ENCODE measurements around the gene AKR7A3.
"Not testable (repeated sequence)": the region's sequence is repeated elsewhere in the genome, so short reads cannot be mapped to it uniquely, and the experiment has no call there.

Gene AKR7A3

DNA sequence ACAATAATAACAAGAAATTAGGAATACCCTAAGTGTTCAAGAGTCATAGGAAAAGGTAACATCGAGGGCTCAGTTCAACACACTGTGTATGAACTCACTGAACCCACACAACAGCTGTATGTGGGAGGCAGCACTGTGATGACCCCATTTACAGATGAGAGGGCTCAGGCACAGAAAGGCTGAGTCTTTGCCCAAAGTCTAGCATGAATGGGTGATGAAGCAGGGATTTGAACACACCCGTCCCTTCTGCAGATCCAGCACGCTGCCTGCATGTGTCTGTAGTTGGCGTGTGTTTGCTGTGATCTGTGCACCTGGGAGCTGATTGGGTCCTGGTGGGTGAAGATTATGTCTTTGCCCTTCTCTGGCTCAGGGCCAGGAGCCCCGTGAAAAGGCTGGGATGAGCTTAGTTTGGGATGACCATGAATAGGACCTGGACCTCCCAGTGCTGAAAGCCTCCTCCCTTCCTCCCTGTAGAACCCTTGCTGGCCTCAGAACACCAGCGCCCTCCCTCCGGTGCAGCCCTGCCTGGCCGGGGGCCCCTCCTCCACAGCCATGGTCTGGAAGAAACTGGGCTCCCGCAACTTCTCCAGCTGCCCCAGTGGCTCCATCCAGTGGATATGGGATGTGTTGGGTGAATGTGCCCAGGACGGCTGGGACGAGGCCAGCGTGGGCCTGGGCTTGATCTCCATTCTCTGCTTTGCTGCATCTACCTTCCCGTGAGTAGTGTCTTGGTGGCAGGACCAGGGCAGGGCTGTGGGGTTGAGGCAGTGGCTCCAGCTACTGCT lies 28.7 kb upstream of the AKR7A3 start:
- FAIRE-seq = no peak

DNA sequence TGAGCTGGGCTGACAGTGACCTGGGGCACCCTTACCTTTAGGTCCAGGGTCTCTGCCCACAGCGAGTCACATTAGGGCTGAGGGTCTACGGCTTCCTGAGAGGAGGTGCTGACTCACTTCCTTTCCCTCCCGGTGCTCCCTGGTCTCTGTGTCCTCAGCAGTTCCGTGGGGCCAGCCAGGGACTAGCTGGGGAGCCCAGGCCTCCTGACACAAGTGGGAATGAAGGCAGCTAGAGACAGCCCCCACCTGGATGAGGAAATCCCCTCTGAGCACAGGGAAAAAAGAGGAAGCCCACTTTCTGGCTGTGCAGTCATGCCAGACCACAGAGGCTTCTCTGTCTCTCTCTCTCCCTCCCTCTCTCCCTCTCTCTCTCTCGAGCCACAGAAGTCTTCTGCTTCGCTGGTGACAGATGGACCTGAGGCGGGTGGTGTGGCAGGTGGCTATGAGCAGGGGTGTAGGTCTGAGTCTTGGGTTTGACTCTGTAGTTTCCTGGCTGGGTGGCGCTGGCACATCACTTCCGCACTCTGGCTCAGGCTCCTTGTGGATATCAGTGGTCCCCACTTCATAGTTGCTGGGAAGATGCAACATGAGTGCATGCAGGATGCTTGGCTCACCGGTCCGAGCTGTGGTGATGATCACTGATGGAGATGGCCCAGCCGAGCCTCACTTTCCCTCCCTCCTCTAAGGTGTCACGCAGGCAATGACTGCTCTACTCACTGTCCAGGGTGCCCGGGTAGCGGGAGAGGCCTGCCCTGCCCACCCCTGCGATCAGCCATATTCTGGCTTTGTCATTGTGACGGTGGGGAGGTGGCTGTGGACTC lies 27.0 kb upstream of the AKR7A3 start:
- FAIRE-seq = no peak

DNA sequence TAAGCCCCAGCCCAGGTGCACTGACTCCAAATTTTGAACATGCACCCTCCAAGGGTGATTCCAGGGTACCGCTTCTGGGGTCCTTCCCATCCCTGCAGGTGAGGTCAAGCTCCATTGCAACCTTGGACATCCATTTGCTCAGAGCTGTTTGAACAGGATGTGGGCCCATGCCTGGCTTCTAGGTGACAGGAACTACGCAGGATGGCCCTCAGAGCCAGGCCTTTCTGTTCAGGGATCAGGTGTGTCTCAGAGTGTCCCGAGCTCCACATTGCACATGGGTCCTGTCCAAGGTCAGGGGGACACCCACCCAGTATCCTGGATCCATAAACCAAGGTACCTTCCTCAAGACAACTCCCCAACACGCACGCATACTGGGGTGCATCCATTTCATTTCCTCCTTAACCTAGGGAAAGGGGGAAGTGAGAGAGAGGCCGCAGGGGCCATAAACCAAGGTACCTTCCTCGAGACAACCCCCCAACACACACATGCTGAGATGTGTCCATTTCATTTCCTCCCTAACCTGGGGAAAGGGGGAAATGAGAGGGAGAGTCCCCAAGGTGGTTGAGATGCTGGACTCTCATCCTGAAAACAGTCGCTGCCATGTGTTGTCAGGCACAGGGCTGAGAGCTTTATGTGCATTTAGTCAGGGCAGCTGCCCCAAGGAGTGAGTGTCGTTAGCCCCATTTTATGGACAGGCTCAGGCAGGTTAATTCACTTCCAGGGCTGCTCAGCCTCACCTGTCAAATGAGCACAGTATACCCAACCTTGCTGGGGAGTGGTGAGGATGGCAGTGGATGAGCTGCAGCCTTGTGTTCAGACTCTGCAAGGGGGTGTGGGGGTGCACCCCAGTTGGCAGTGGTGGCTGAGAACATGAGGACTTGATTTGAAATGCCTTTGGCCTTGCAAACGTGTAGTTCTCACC lies 25.7 kb upstream of the AKR7A3 start:
- no peak for FAIRE-seq

DNA sequence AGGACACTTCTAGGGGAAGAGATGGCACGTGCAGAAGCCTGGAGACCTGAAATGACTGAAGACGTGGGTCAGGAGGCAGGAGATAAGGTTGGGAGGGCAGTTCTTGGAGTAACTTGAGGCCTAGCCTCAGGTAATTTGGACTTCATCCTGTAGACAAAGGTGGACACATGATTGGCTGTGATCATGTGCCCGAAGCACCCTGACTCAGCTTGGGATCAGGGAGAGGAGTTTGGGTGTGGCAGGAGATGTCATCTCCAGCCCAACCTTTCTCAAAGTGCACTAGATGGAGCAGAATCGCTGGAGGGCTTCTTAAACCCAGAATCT lies 25.0 kb upstream of the AKR7A3 start:
- no peak for FAIRE-seq

DNA sequence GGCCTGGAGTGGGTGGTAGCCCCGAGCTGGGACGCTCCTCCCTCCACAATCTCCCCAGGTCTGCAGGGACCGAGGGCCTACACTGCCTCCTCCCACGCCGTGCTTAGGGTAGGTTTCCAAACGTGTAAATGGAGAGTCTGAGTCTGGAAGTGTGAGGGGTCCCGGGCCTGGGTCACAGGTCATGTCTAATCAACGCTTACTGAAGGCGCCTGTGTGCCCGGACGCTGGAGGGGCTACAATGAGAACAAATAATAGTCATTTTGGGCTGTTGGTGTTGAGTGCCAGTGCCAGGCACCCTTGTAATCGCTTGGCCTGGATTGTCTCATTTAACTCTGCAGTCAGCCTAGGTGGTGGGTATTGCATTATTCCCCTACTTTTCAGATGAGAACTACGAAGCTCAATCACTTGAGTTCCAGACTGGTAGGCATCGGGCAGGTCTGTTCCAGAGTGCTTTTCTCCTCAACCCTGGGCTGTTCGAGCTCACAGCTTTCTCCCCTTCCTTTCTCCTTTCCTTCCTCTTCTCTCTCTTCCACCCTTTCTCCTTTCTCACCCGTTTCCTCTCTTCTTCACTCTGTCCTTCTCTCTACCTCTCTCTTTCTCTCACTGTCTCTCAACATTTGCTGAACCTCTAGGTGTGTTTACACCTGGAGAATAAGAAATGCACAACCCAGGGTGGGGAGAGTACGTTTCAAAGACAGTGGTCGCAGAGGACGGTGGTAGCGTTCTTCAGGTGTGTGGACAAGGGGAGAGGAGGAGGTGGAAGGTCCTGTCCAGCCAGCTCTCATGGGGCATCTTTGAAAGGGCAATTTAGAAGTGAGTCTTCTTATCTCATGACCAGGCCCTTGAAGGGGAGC lies 24.4 kb upstream of the AKR7A3 start:
- no peak for FAIRE-seq

DNA sequence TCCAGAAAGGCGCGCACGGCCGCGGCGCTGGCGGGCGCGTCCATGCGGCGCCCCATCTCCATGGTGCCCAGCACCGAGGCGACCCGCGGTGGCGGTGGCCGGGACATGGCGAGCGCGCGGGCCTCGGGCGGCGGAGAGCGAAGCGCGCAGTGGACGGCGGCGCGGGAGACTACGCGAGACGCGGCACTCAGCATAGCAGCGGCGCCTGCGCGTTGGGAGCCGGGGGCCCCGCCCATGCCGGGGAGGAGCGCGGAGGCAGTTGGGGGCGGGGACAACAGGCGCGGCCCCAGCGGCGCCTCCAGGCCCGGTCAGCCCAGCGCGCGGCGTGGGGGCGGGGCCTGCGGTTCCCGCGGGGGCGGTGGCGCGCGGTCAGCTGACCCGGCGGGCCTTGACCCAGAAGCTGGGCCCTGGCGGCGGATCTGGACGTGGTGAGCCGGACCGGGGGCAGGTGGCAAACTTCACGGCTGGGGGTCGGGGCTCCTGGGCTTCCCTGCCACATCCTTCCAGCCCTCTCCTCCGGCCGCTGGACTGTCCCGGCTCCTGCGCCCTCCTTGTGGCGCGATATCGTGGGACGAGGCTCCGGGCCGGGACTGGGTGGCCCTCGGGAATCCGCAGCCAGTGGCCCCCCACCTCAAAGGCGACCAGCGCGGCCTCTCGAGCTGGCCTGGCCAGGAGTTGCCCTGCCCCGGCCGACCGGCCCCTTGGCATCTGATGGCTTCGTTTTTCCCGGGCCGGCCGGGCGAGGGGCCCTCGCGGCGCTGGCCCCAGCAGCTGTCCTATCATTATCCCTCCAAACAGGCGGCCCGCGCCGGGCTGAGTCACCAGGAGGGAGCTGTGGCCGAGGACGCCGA lies 23.6 kb upstream of the AKR7A3 start, which contains the start of the genes AKR7A2 and SLC66A1:
TSS of gene AKR7A2 (minus strand) at position 214 of the 851 bp plus-strand sequence. CDS start at position 194, 20 bp downstream.
TSS of gene SLC66A1 (plus strand) at position 396 of the 851 bp plus-strand sequence. CDS start 5,352 bp downstream, outside the sequence.
- no peak for FAIRE-seq

DNA sequence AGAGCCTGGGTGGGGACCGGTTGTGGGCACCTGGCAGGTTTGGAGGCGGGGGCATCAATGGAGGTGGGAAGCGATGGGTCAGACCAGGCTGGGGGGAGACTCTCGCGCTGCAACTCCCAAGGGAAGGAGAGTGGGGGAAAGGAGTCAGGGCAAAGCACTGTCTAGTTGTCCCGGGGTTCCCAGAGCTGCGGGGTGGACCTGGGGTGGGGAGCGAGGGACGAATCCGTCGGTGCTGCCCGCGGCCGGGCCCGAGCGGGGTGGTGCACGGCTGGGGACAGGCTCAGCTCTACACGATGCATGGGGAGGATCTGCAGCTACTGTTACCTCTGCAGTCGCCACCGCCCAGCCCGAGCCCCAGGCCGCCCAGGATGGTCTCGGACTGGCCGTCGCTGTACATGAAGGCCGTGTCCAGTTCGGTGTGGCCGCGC lies 22.9 kb upstream of the AKR7A3 start:
- FAIRE-seq = no peak

DNA sequence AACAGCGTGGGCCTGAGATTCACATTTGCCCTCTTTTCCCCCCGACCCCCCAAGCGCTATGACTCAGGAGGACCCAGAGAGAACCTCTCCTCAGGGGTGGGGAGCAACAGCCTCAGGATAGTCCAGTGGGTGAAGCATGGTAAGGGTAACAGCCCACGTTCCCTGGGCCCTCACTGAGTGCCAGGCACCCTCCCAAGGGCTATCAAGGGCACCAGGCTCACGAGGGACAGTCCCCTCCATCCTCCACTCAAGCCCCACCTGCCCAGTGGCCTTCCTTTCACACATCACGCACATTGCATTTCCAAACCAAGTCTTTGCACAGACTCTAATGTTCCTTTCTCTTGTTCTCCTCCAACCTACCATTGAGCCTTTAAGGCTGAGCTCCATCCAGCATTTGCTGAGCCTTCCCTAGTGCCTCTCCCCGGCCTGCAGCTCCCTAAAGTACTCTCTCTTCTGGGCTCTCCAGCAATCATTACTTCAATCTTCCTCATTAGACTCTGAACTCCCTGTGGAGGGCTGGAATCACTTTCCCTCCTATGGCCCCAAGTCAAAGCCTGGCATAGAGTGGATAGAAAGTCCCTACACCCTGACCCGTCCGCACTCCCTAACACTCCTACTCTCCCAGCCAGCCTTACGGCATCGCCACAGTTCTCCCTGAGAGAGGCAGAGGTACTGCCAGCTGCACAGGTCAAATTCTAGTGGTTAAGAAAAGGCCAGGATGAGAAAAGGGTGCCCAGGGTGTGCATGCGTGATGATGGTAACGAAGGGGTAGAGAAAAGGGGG lies 22.3 kb upstream of the AKR7A3 start:
- no peak for FAIRE-seq

DNA sequence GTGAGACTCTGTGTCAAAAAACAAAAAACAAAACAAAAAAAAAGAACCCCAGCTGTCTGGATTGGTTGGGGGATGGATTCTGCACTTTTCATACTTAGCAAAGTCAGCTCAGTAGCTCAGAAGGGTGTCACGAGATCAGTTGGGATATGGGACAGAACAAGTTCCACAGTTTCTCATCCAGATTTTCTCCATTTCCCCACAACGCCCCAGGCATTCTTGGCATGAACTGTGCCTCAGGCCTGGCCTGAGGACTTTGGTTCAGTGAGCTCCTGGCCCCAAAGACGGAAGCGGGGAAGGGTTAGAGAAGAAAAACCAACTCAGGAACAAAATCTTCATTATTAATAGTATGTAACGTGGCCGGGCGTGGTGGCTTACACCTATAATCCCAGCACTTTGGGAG lies 21.5 kb upstream of the AKR7A3 start:
- FAIRE-seq = no peak

DNA sequence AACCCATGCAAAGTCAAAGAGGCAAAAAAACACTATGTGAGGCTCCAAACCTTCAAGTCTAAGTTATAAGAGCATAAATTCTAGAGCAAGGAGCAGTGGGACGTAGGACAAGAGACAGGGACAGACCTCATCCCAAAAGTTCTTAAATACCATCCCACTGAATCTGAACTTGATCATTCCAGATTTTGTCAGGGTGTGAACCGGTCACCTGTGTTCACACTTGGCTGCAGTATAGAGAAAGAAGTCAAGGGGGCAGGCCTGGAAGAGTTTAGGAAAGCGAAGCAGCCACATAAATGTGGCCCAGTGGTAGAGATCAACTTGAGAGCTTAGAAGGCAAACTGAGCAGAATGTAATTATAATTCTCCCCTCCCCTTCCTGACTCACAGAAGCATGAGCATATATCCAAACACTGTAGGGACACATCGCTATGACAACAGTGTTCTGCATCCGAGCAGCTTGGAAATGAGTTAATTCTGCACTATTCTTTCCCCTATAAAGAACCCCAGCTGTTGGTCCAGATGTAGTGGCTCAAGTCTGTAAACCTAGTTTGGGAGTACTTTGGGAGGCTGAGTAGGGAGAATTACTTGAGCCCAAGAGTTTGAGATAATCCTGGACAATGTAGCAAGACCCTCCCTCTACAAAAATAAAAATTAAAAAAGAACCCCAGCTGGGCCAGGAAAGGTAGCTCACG lies 20.7 kb upstream of the AKR7A3 start:
- FAIRE-seq = no peak

DNA sequence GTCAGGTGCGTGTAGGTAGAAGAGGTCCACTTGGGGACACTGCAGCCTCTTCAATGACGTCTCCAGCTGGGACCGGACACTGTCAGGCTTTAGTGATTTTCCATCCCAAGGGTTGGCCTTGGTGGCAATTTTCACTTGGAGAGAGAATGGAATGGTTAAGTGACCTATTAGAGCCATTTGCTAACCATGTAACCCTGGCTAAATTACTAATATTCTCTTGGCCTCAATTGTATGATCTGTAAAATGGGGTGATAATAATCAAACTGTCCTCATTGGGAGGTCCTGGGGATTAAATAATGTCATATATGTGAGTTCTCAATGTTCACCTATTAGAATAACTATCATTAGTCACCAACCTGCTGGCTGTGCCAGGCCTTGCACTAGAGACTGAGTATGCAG lies 19.9 kb upstream of the AKR7A3 start:
- FAIRE-seq = no peak

DNA sequence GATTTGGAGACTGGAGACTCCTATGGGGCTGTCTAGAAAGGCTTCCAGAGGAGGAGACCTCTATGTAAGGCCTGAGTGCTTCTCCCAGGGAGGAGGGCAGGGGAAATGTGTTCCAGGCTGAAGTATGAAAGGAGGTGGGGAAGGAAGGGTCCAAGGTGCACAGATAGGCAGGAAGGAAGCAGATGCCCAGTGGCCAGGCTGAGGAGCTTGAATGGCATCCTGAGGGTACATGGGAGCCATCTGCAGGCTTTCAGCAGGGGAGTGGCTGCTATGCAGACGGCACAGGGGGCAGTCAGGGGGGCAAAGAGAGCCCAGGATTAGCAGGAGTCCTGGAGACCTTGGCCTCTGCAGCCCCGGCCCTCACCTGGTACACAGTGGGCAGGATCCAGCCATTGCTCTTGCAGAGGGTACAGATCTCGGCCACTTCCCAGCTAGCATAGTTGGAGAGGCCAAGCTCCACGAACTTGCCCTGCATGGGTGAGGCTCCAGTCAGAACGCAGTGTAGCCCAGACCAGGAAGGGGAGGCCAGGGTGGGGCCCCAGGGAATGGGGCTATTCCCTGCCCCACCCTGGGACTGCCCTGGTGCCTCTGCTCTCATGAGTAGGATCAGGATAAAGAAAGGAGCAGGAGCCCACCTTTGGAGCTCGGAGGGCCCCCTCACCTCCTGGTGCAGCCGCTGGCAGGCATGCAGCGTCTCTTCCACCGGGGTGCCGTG lies 19.4 kb upstream of the AKR7A3 start:
- no peak for FAIRE-seq

DNA sequence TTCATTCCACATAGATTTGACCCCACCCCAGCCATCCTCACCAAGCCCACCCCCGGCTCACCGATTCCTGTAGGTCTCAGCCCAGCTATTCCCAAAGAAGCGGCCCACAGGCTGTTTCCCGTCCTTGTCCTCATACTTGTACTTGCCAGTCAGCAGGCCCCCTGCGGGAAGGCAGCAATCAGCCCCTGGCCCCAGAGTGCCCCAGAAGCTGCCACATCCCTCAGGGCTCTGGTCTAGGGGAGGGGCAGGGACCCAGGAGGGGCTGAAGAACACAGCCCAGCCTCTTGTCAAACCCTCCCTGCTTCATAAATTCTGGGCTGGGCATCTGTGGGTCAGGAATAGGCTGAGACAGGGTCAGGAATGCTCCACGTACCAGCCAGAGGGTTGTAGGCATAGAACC lies 18.4 kb upstream of the AKR7A3 start:
- FAIRE-seq = no peak

DNA sequence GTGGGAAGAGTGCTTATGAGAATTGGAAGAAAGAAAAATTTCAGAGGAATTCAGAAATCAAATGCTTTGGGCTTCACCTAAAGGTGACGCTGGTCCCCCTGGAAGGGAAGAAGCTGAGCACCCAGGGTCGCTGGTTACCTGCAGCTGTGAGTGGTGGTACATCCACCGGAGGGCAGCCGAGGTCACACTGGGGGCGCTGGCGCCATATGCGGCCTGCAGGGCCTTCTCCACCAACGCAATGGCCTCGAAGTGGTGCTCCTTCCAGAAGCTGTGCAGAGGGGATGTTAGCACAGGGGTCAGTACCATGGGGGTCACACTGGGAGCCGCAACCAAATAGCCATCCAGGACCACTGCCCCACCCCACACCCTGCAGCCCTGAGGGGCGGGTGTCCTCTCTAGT lies 17.3 kb upstream of the AKR7A3 start:
- FAIRE-seq = no peak

DNA sequence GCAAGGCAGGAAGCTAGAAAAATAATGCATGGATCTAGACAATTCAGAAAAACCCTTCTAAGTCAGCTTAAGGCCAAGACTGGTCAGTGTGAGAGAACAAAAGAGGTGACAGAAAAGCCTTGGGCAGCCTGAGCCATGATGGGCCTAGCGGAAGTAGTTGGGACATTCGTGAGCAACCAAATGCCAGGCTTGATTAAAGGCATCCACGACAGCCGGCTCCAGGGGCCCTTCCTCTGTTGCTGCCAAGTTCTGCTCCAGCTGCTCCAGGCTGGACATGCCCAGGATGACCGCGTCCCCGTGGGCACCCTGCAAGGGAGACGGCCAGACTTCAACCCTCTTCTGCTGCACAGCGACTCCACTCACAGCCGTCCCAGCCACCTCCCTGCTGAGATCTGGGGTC lies 15.5 kb upstream of the AKR7A3 start:
- FAIRE-seq = not testable (repeated sequence)

DNA sequence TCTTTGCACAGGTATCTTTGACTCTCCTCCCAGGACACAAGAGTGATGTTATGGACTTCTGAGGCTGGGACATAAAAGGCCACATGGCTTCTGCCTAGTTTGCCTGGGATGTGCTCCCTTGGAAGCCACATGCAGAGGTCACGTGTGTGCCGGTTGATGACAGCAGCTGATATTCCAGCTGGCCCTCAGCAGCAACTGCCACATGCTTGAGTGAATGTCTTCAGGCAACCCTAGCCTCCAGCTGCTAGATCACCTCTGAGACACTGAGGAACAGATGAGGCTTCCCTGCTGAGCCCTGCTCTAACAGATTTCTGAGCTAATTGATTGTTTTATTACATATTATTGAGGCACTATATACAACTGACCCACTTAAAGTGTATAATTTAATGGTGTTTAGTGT lies 11.6 kb upstream of the AKR7A3 start:
- FAIRE-seq = no peak

DNA sequence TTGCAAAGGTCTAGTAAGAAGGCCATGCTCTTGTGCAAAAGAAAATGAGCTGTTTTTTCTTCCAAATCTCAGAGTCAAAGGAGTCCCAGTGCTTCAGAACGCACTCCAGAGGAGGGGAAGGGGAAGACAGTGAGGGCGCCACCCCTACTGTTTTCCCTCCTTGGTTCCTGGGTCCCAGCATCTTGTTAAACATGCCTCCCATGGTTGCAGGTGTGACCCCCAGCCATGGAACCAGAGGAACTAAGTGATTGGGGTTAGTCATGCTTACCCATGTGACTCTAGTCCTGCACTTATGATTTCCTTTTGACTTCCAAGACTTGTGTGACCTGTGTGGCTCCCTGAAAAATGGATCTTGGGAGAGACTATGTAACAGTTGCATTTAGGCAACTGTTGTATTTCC lies 6.1 kb upstream of the AKR7A3 start:
- no peak for FAIRE-seq

DNA sequence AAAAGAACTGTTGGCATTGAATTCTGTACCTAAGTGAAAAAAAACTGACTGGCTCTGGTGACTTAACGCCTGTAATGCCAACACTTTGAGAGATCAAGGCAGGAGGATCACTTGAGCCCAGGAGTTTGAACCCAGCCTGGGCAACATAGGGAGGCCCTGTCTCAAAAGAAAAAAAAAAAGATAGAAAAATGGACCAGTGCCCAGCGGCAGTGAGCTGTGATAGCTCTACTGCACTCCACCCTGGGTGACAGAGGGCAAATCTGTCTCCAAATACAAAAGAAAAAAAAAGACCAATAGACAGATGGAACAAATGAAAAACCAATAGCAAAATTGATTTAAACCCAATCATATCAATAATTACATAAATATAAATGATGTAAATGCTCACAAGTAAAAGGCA lies 674 bp upstream of the AKR7A3 start:
- FAIRE-seq = no peak

Measured in G401.6 (cell line).